Uterus (tissue), 2 donors: ENCODE data around the gene COQ8B.

ENCODE experiments used
- CTCF ChIP-seq, 4 experiments: fragments of 200-600 bp in 2 of 4; fragments of 450-650 bp in 2 of 4; sonication (generic) in 2 of 4; IDR thresholded peaks; one replicate each; pipeline ENCODE4 v1.5.1; 2016 to 2019; ENCODE audit warnings: antibody characterized with exemption in 4 of 4, mild to moderate bottlenecking in 2 of 4, moderate library complexity in 1 of 4
- POLR2A ChIP-seq, 2 donors: fragments of 450-650 bp; IDR thresholded peaks; one replicate each; pipeline ENCODE4 v1.6.1; 2016; ENCODE audit warnings: antibody characterized with exemption in 2 of 2, mild to moderate bottlenecking in 1 of 2, moderate library complexity in 1 of 2

GRCh38 chr19:40750058-40750873 is 33.6 kb upstream of the COQ8B start, which contains the start of gene ACTMAP:
- TF ChIP-seq CTCF (IDR thresholded peaks at IDR 0.05) (peak in 1 of 4 experiments; percentile 19), POLR2A (IDR thresholded peaks at IDR 0.05) (peak; percentile 73 to 89)
